ENCODE results near the gene HES5.

HES5 gene

GRCh38 chr1:2480236-2480985 lies 49.7 kb downstream of the HES5 start:
- no peak for DNase-seq (ENCODE audit: low read depth in 2 of 2)

GRCh38 chr1:2479618-2480017 lies 50.4 kb downstream of the HES5 start:
- no peak for DNase-seq (ENCODE audit: low read depth in 2 of 2)

GRCh38 chr1:2479186-2479585 lies 50.9 kb downstream of the HES5 start:
- DNase-seq (ENCODE audit: low read depth in 2 of 2): no peak
